Omental fat pad (tissue), 4 donors: ENCODE results near the gene ATF7IP. TPM values are rescaled to one million over a fixed set of nuclear protein-coding genes. Genes with fewer than 3 reads are reported as not detected.
"Not testable (repeated sequence)": the region's sequence is repeated elsewhere in the genome, so short reads cannot be mapped to it uniquely, and the experiment has no call there.

Experiments used
- ATAC-seq: fragments of 150-250 bp; one replicate; pipeline ENCODE4 v1.9.1; 2016; ENCODE audit warnings: mild to moderate bottlenecking, moderate library complexity; ENCODE audit not compliant: low FRiP score
- DNase-seq: peaks from one replicate; pipeline ENCODE4 v3.0.0-alpha.2; 2019; ENCODE audit warnings: low spot score
- total RNA-seq, 4 donors: library from RNA; depleted of rRNA; stranded (reverse); fragments of >200 nt; gene quantifications; one replicate each; pipeline ENCODE4 v1.1.0, GENCODE V29; 2016
- TF ChIP-seq, protein P1 (sequence below), 3 donors: fragments of 450-650 bp; IDR thresholded peaks; one replicate each; pipeline ENCODE4 v1.5.1; 2016 to 2017; ENCODE audit warnings: antibody characterized with exemption in 3 of 3, mild to moderate bottlenecking in 3 of 3, moderate library complexity in 2 of 3

The ATF7IP gene
- total RNA-seq, 4 donors from 2014 or later, result 23.9 to 70.0 (median 34.2) TPM

GRCh38 chr12:14403293-14403692 lies 37.8 kb downstream of the ATF7IP start:
- DNase-seq (no peak), ATAC-seq (no peak)

GRCh38 chr12:14403711-14404196 lies 38.3 kb downstream of the ATF7IP start:
- TF ChIP-seq, protein P1, sequence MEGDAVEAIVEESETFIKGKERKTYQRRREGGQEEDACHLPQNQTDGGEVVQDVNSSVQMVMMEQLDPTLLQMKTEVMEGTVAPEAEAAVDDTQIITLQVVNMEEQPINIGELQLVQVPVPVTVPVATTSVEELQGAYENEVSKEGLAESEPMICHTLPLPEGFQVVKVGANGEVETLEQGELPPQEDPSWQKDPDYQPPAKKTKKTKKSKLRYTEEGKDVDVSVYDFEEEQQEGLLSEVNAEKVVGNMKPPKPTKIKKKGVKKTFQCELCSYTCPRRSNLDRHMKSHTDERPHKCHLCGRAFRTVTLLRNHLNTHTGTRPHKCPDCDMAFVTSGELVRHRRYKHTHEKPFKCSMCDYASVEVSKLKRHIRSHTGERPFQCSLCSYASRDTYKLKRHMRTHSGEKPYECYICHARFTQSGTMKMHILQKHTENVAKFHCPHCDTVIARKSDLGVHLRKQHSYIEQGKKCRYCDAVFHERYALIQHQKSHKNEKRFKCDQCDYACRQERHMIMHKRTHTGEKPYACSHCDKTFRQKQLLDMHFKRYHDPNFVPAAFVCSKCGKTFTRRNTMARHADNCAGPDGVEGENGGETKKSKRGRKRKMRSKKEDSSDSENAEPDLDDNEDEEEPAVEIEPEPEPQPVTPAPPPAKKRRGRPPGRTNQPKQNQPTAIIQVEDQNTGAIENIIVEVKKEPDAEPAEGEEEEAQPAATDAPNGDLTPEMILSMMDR (IDR thresholded peaks at IDR 0.05), result no peak
- no peak for ATAC-seq
- no peak for DNase-seq

More at GRCh38 chr12:14403293-14403692, 37.8 kb downstream of the ATF7IP start:
- TF ChIP-seq, protein P1 (IDR thresholded peaks at IDR 0.05), result no peak

GRCh38 chr12:14405407-14405806 lies 39.9 kb downstream of the ATF7IP start:
- ATAC-seq, DNase-seq: not testable (repeated sequence)

GRCh38 chr12:14408208-14408607 lies 42.7 kb downstream of the ATF7IP start:
- TF ChIP-seq, protein P1 (IDR thresholded peaks at IDR 0.05), result no peak
- no peak for ATAC-seq
- DNase-seq, result no peak

DNA sequence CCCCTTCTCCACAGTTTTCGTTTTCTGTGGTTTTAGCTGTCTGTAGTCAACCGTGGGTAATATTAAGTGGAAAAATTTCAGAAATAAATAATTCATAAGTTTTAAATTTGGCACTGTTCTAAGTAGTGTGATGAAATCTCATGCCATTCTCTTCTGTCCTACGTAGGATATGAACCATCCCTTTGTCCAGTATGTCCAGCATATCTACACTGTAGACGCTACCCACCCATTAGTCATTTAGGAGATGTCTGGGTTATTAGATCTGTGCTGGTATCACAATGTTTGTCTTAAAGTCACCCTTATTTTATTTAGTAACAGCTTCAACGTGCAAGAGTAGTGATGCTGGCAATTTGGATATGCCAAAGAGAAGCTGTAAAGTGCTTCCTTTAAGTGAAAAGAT lies 44.7 kb downstream of the ATF7IP start:
- TF ChIP-seq, protein P1 (IDR thresholded peaks at IDR 0.05), result no peak
- ATAC-seq (no peak), DNase-seq (no peak)

GRCh38 chr12:14410841-14411569 lies 45.5 kb downstream of the ATF7IP start:
- DNase-seq (no peak), ATAC-seq (no peak)
- TF ChIP-seq, protein P1 (IDR thresholded peaks at IDR 0.05), result no peak

- DNase-seq (no peak), ATAC-seq (no peak)
- TF ChIP-seq, protein P1 (IDR thresholded peaks at IDR 0.05), result no peak
These were observed 51.2 kb downstream of the ATF7IP start for GRCh38 chr12:14416658-14417057.
